Right atrium auricular region (tissue), 2 donors: ENCODE results near the gene C1orf21. TPM values are rescaled to one million over a fixed set of nuclear protein-coding genes. Genes with fewer than 3 reads are reported as not detected.

Experiments used
- DNase-seq: peaks from one replicate; pipeline ENCODE4 v3.0.0-alpha.2; 2019; ENCODE audit warnings: low spot score
- H3K27ac ChIP-seq, 2 donors: fragments of 200-600 bp; sonication (generic); 1 replicate in 1 of 2; 2 replicates in 1 of 2; pipeline ENCODE4 v1.5.1; 2016 to 2019
- H3K27me3 ChIP-seq, 2 donors: fragments of 200-600 bp; sonication (generic); one replicate each; pipeline versions ENCODE4 v1.5.1 to v1.6.0; 2017 to 2019
- H3K36me3 ChIP-seq: fragments of 200-600 bp; sonication (generic); one replicate; pipeline ENCODE4 v1.5.1; 2016
- H3K4me1 ChIP-seq, 2 donors: fragments of 200-600 bp; sonication (generic); one replicate each; pipeline versions ENCODE4 v1.5.1 to v1.6.0; 2017 to 2019
- H3K4me3 ChIP-seq, 2 donors: fragments of 200-600 bp; sonication (generic); 1 replicate in 1 of 2; 2 replicates in 1 of 2; pipeline ENCODE4 v1.5.1; 2017 to 2019; ENCODE audit warnings: mild to moderate bottlenecking in 1 of 2, moderate library complexity in 1 of 2
- H3K9me3 ChIP-seq, 2 donors: fragments of 200-600 bp; sonication (generic); one replicate each; pipeline ENCODE4 v1.5.1; 2019
- total RNA-seq, 2 donors: library from RNA; depleted of rRNA; stranded (reverse); fragments of >200 nt; gene quantifications; one replicate each; pipeline ENCODE4 v1.1.0, GENCODE V29; 2016
- TF ChIP-seq, protein P1 (sequence below), 2 donors: fragments of 200-600 bp; sonication (generic); IDR thresholded peaks; one replicate each; pipeline ENCODE4 v1.5.1; 2019; ENCODE audit warnings: antibody characterized with exemption in 2 of 2

Gene C1orf21
- total RNA-seq, 2 donors from 2014 or later = 49.4 to 78.5 TPM

GRCh38 chr1:184590163-184590750, 203.4 kb downstream of the C1orf21 start:
- DNase-seq = no peak
- H3K4me1 ChIP-seq = no peaks in the 10 kb centered on the region
- H3K36me3 ChIP-seq = peaks cover 7% of the 10 kb centered on the region
- no peak overlapping the region for H3K4me3 ChIP-seq
- H3K27me3 ChIP-seq = no peaks in the 10 kb centered on the region
- H3K27ac ChIP-seq = no peak overlapping the region
- TF ChIP-seq, protein P1, sequence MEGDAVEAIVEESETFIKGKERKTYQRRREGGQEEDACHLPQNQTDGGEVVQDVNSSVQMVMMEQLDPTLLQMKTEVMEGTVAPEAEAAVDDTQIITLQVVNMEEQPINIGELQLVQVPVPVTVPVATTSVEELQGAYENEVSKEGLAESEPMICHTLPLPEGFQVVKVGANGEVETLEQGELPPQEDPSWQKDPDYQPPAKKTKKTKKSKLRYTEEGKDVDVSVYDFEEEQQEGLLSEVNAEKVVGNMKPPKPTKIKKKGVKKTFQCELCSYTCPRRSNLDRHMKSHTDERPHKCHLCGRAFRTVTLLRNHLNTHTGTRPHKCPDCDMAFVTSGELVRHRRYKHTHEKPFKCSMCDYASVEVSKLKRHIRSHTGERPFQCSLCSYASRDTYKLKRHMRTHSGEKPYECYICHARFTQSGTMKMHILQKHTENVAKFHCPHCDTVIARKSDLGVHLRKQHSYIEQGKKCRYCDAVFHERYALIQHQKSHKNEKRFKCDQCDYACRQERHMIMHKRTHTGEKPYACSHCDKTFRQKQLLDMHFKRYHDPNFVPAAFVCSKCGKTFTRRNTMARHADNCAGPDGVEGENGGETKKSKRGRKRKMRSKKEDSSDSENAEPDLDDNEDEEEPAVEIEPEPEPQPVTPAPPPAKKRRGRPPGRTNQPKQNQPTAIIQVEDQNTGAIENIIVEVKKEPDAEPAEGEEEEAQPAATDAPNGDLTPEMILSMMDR (IDR thresholded peaks at IDR 0.05) = no peak
- H3K9me3 ChIP-seq = no peaks in the 10 kb centered on the region

DNA sequence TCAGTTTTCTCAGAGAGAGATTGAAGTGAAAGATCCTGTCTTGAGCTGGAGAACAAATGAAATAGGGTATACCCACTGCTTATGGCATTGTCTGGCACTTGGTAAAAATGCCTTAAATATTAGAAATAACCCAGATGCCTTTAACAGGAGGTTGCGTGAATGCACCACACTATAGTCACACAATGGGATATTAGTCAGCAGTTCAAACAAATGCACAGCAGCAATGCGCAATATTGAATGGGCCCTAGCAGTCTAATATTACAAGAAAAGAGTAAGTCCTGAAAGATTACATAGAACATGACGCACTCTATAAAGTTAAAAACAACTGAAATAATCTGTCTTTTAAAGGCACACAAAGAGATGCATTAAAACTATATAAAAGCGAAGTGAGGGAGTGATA, 206.8 kb downstream of the C1orf21 start:
- H3K4me1 ChIP-seq = peaks cover 0 to 11% of the 10 kb centered on the region in 2 donors
- TF ChIP-seq, protein P1 (IDR thresholded peaks at IDR 0.05) = no peak
- H3K4me3 ChIP-seq = no peak overlapping the region
- H3K36me3 ChIP-seq = peaks cover 7% of the 10 kb centered on the region
- H3K27me3 ChIP-seq = no peaks in the 10 kb centered on the region
- H3K27ac ChIP-seq = no peak overlapping the region
- no peaks in the 10 kb centered on the region for H3K9me3 ChIP-seq
- DNase-seq = no peak

GRCh38 chr1:184595596-184595995, 208.8 kb downstream of the C1orf21 start:
- Histone ChIP-seq H3K36me3 (peaks cover 7% of the 10 kb centered on the region), H3K27me3 (no peaks in the 10 kb centered on the region), H3K4me1 (peaks cover 0 to 11% of the 10 kb centered on the region in 2 donors), H3K27ac (no peak overlapping the region), H3K9me3 (no peaks in the 10 kb centered on the region), H3K4me3 (no peak overlapping the region)
- DNase-seq = no peak
- TF ChIP-seq, protein P1 (IDR thresholded peaks at IDR 0.05) = no peak

DNA sequence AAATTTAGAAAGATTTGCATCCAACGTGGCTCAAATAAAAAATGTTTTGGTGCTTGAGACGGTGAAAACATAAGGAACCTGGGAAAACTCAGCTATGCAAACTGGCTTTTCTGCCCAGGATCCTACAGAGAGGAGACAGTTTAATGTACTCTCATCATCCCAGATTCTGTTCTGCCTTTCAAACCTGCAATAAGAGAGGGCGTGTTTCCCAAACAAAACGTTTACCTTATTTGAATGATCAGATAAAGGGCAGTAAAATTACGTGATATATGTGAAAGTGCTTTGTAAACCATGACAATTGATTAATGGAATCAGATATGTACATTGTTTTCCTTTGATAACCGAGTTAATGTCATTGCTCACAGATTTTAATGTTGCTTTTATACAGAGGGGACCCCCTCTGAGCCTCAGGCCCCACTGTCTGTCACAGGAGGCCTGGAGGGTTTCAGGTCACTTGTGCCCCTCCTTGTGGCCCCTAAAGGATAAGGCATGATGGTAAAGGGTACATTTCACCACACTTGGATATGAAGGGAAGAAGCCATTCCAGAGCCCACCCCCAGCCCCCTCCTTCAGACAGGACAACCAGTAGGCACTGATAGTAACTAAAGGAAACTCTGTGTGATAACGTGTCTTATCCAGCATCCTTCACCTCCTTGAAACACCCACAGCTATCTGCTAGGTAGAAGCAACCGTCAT, 210.3 kb downstream of the C1orf21 start:
- TF ChIP-seq, protein P1 (IDR thresholded peaks at IDR 0.05) = no peak
- Histone ChIP-seq H3K4me3 (no peak overlapping the region), H3K27ac (no peak overlapping the region), H3K4me1 (peaks cover 0 to 11% of the 10 kb centered on the region in 2 donors), H3K9me3 (no peaks in the 10 kb centered on the region), H3K36me3 (peaks cover 3% of the 10 kb centered on the region), H3K27me3 (no peaks in the 10 kb centered on the region)
- DNase-seq = no peak

DNA sequence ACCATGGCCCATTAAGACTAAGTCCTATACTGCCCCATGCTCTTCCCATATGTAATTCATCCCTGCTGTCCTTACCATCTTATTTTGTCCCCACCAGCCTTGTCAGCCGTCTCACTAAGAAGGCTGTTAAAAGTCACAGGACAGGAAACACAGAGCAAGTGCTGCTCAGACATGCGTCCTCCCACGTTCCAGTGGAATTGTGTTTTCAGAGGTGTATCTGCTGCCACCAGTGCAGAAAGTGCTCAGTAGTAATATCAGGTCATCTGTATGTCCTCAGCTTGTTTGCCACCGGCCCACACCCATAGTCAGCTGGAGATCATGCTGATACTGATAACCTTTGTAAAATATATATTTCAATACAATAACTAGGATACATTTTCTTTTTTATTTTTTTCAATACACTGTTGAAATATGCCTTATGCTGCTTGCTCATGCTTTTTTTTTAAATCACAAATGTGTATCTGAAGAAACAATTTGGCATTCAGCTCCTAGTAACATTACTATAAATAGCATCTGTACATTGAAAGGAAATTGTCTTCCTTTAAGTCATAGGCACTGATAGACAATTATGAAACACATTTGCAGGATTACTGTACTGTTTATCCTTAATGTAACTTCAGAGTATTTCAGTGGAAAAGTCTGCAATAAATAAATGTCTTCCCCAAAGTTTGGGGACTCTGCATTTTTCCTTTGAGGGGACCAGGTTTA, 211.0 kb downstream of the C1orf21 start:
- H3K9me3 ChIP-seq = no peaks in the 10 kb centered on the region
- no peaks in the 10 kb centered on the region for H3K27me3 ChIP-seq
- H3K27ac ChIP-seq = no peak overlapping the region
- no peak overlapping the region for H3K4me3 ChIP-seq
- no peak for DNase-seq
- TF ChIP-seq, protein P1 (IDR thresholded peaks at IDR 0.05) = no peak
- H3K4me1 ChIP-seq = peaks cover 0 to 11% of the 10 kb centered on the region in 2 donors
- no peaks in the 10 kb centered on the region for H3K36me3 ChIP-seq
